Keratinocyte (primary cell): ENCODE data around the gene MROH2A. TPM values are rescaled to one million over a fixed set of nuclear protein-coding genes. Genes with fewer than 3 reads are reported as not detected.

ENCODE experiments used
- DNase-seq: peaks from one replicate; pipeline ENCODE4 v3.0.0-alpha.2; 2011; ENCODE audit warnings: low read depth, missing footprints, low spot score
- FAIRE-seq: peaks from 2 replicates; lab custom pipeline; 2011; peaks lifted over from hg19 to GRCh38; lab: Jason Lieb, UNC
- H2AFZ ChIP-seq: 2 replicates; pipeline ENCODE4 v1.6.0; 2012; ENCODE audit warnings: low read length, control low read depth, inconsistent platforms; ENCODE audit not compliant: control insufficient read depth
- H3K27ac ChIP-seq: 2 replicates; pipeline ENCODE4 v1.5.1; 2011; ENCODE audit warnings: low read length; ENCODE audit not compliant: control insufficient read depth, insufficient read depth
- H3K27me3 ChIP-seq: 3 replicates; pipeline ENCODE4 v1.6.0; 2011; ENCODE audit warnings: low read length; ENCODE audit not compliant: control insufficient read depth, insufficient read depth; ENCODE audit errors: extremely low read depth
- H3K36me3 ChIP-seq, 2 experiments: 2 replicates in 1 of 2; 3 replicates in 1 of 2; pipeline ENCODE4 v1.5.1; 2011; ENCODE audit warnings: low read length in 2 of 2, mild to moderate bottlenecking in 1 of 2; ENCODE audit not compliant: control insufficient read depth in 2 of 2, insufficient read depth in 2 of 2; ENCODE audit errors: extremely low read depth in 1 of 2
- H3K4me1 ChIP-seq: 3 replicates; pipeline ENCODE4 v1.5.1; 2011; ENCODE audit warnings: low read length; ENCODE audit not compliant: control insufficient read depth, insufficient read depth; ENCODE audit errors: extremely low read depth
- H3K4me2 ChIP-seq: 3 replicates; pipeline ENCODE4 v1.6.0; 2011; ENCODE audit warnings: low read depth, low read length; ENCODE audit not compliant: control insufficient read depth, insufficient read depth; ENCODE audit errors: extremely low read depth
- H3K4me3 ChIP-seq, 3 experiments: fragments of 200-600 bp in 1 of 3; sonication (generic) in 1 of 3; 2 replicates in 2 of 3; 3 replicates in 1 of 3; pipeline ENCODE4 v1.5.1; 2011 to 2016; ENCODE audit warnings: low read length in 3 of 3, mild to moderate bottlenecking in 3 of 3, control low read depth in 2 of 3, inconsistent platforms in 1 of 3, low read depth in 1 of 3, mixed read lengths in 1 of 3, mixed run types in 1 of 3, moderate library complexity in 1 of 3; ENCODE audit not compliant: control insufficient read depth in 2 of 3, insufficient read depth in 2 of 3; ENCODE audit errors: extremely low read depth in 1 of 3
- H3K79me2 ChIP-seq: 2 replicates; pipeline ENCODE4 v1.6.0; 2012; ENCODE audit warnings: low read length; ENCODE audit not compliant: control insufficient read depth, insufficient read depth
- H3K9ac ChIP-seq: 3 replicates; pipeline ENCODE4 v1.6.0; 2011; ENCODE audit warnings: low read length; ENCODE audit not compliant: control insufficient read depth, insufficient read depth; ENCODE audit errors: extremely low read depth
- H3K9me1 ChIP-seq: 3 replicates; pipeline ENCODE4 v1.6.0; 2011; ENCODE audit warnings: low read length; ENCODE audit not compliant: control insufficient read depth, insufficient read depth; ENCODE audit errors: extremely low read depth
- H3K9me3 ChIP-seq: 2 replicates; pipeline ENCODE4 v1.5.1; 2012; ENCODE audit warnings: low read depth, low read length; ENCODE audit not compliant: control insufficient read depth
- H4K20me1 ChIP-seq: 3 replicates; pipeline ENCODE4 v1.6.0; 2011; ENCODE audit warnings: low read length; ENCODE audit not compliant: control insufficient read depth, insufficient read depth; ENCODE audit errors: extremely low read depth
- EZH2 ChIP-seq: IDR thresholded peaks from one replicate; pipeline ENCODE4 v1.6.1; 2012; ENCODE audit warnings: inconsistent platforms, mild to moderate bottlenecking, low read length, moderate library complexity
- dilution Hi-C: fragments of 300-500 bp; cut with MboI; formaldehyde crosslinking; loops from one replicate; pipeline ENCODE4 v1.7.0; 2020; ENCODE audit warnings: low sequenced_read_pairs; ENCODE audit not compliant: extremely low pct_ligation_motif_present
- polyA plus RNA-seq, 5 experiments: library from polyadenylated mRNA; depleted of rRNA in 3 of 5; stranded (reverse) in 3 of 5; stranded (forward) in 1 of 5; unstranded in 1 of 5; fragments of >200 nt; gene quantifications; 1 replicate in 1 of 5; 2 replicates in 3 of 5; 3 replicates in 1 of 5; pipeline versions ENCODE4 v1.2.1 to v1.2.3, GENCODE V29; 2011 to 2012; ENCODE audit warnings: missing spikeins in 2 of 5, low read depth in 1 of 5, low replicate concordance in 1 of 5
- TF ChIP-seq, protein P1 (sequence below), 3 experiments: IDR thresholded peaks in 1 of 3; conservative IDR thresholded peaks in 1 of 3; optimal IDR thresholded peaks in 1 of 3; 2 replicates in 2 of 3; 3 replicates in 1 of 3; pipeline versions ENCODE3 to v1.5.1; 2011; ENCODE audit warnings: low read length in 3 of 3, mild to moderate bottlenecking in 3 of 3, moderate library complexity in 2 of 3, control low read depth in 1 of 3, inconsistent platforms in 1 of 3; ENCODE audit not compliant: insufficient read depth in 2 of 3; ENCODE audit errors: extremely low read depth in 1 of 3

MROH2A gene
- polyA plus RNA-seq, 1 donor (not counting 4 experiments of a cell fraction or from before 2014, with no cell fraction given), result 0.33 TPM

DNA sequence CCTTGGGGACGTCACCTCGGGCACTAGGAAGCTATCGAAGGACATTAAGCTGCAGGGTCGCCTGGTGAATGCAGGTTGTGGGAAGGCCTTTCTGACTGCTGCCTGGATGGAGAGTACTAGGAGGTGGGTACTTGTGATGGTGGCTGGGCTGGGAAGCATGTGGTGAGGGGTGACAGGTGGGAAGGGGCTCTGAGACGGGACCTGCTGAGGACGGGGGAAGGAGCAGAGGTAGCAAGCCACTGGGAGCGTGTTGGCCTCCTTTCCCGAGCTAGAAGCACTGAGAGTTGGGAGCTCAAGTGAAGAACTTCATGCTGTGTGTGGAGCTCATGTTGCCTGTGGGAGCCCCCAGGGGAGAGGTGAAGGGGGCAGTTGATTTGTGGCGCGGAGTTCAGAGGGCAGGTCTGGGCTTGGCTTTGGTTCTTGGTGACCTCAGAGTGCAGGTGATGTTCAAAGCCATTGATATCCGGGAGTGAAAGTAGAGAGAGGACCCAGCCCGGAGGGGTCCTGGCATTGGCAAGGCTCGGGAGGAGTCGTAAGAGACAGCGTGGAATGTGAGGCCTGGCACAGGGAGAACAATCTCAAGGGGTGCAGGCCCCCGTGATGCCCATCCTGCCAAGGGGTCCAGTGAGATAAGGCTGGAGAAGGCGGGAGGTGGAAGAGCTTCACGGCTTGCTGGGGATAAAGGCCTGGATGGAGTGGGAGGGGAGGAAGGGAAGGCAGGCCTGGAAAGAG lies 13.2 kb downstream of the MROH2A start:
- H3K9me3 ChIP-seq, result no peaks in the 10 kb centered on the region
- no peaks in the 10 kb centered on the region for H3K27me3 ChIP-seq
- no peak overlapping the region for H2AFZ ChIP-seq
- dilution Hi-C loops, result no loop called here
- no peaks in the 10 kb centered on the region for H3K36me3 ChIP-seq
- H3K9ac ChIP-seq, result no peak overlapping the region
- H4K20me1 ChIP-seq, result no peaks in the 10 kb centered on the region
- H3K4me1 ChIP-seq, result peaks cover 1% of the 10 kb centered on the region
- DNase-seq (no peak), FAIRE-seq (no peak)
- H3K4me2 ChIP-seq, result no peak overlapping the region
- no peak overlapping the region for H3K27ac ChIP-seq
- H3K79me2 ChIP-seq, result no peaks in the 10 kb centered on the region
- TF ChIP-seq EZH2, result no peak
- TF ChIP-seq, protein P1, sequence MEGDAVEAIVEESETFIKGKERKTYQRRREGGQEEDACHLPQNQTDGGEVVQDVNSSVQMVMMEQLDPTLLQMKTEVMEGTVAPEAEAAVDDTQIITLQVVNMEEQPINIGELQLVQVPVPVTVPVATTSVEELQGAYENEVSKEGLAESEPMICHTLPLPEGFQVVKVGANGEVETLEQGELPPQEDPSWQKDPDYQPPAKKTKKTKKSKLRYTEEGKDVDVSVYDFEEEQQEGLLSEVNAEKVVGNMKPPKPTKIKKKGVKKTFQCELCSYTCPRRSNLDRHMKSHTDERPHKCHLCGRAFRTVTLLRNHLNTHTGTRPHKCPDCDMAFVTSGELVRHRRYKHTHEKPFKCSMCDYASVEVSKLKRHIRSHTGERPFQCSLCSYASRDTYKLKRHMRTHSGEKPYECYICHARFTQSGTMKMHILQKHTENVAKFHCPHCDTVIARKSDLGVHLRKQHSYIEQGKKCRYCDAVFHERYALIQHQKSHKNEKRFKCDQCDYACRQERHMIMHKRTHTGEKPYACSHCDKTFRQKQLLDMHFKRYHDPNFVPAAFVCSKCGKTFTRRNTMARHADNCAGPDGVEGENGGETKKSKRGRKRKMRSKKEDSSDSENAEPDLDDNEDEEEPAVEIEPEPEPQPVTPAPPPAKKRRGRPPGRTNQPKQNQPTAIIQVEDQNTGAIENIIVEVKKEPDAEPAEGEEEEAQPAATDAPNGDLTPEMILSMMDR (optimal IDR thresholded peaks at IDR 0.05 in 1 of 3, IDR thresholded peaks at IDR 0.05 in 1 of 3, conservative IDR thresholded peaks at IDR 0.05 in 1 of 3; ENCODE audit: extremely low read depth in 1 of 3, insufficient read depth in 2 of 3, low read length in 3 of 3), result no peak
- no peak overlapping the region for H3K4me3 ChIP-seq
- no peaks in the 10 kb centered on the region for H3K9me1 ChIP-seq

DNA sequence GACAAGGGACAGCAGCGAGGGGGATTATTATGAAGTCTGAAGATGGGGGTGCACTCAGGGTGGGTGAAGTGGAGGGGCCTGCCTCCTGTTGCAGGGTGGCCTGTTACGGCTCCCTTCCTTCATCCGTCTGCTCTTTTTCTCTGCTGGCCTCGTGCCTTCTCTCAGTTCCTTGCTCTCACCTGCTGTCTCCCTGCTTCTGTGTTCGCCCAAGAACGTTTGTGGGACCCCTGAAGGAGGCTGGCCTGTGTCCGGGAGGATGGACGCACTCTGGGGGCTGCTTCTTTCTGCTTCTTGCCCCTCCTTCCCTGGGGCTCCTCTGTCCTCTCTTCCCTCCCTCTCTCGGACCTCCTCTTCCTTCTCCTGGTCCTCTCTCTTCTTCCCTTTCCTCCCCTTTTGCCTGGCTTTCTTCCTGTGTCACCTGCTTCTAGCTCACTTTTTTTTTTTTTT lies 13.8 kb downstream of the MROH2A start:
- Histone ChIP-seq H3K4me2 (no peak overlapping the region), H2AFZ (no peak overlapping the region), H3K27ac (no peak overlapping the region), H3K9me1 (no peaks in the 10 kb centered on the region), H3K36me3 (no peaks in the 10 kb centered on the region), H3K9me3 (no peaks in the 10 kb centered on the region), H3K9ac (no peak overlapping the region), H4K20me1 (no peaks in the 10 kb centered on the region), H3K27me3 (no peaks in the 10 kb centered on the region), H3K79me2 (no peaks in the 10 kb centered on the region), H3K4me1 (peaks cover 4% of the 10 kb centered on the region), H3K4me3 (no peak overlapping the region)
- FAIRE-seq (no peak), DNase-seq (no peak)
- dilution Hi-C loops, result no loop called here
- TF ChIP-seq, protein P1 (optimal IDR thresholded peaks at IDR 0.05 in 1 of 3, IDR thresholded peaks at IDR 0.05 in 1 of 3, conservative IDR thresholded peaks at IDR 0.05 in 1 of 3; ENCODE audit: extremely low read depth in 1 of 3, insufficient read depth in 2 of 3, low read length in 3 of 3), result no peak
- TF ChIP-seq EZH2, result no peak
